HepG2 (cell line): ENCODE measurements around the gene CXCR1. TPM values are rescaled to one million over a fixed set of nuclear protein-coding genes. Genes with fewer than 3 reads are reported as not detected.

Experiments used
- ATAC-seq: fragments of 200-7000 bp; cut with Tn5 transposase; 3 replicates; pipeline ENCODE4 v1.9.1; 2020; ENCODE audit warnings: mild to moderate bottlenecking, moderate library complexity
- BruUV-seq: library from RNA; stranded (reverse); fragments of 400-500 nt; replicated peaks from 2 replicates; lab custom pipeline; 2021; lab: Mats Ljungman, UMichigan
- CTCF ChIA-PET: fragments of 300-600 bp; formaldehyde crosslinking; extraction: SDS; loops from one replicate; lab custom pipeline; 2021; ENCODE audit warnings: low total read pairs, inconsistent platforms, low intra/inter-chr PET ratio; lab: Yijun Ruan, JAX
- POLR2A ChIA-PET: fragments of 350-600 bp; sonication (Branson Sonifier 250); formaldehyde crosslinking; loops from one replicate; lab custom pipeline; 2020; ENCODE audit warnings: antibody characterized with exemption, inconsistent platforms; lab: Yijun Ruan, JAX
- DNase-seq: peaks from one replicate; pipeline ENCODE4 v3.0.0-alpha.2; 2015; ENCODE audit warnings: low spot score
- FAIRE-seq: peaks from 3 replicates; lab custom pipeline; 2011; peaks lifted over from hg19 to GRCh38; lab: Jason Lieb, UNC
- H2AFZ ChIP-seq: one replicate; pipeline ENCODE4 v1.6.1; 2011; ENCODE audit warnings: low read length, inconsistent platforms
- H3K27ac ChIP-seq: fragments of 300-600 bp; 3 replicates; pipeline ENCODE4 v1.8.0; 2011; ENCODE audit warnings: mixed run types, mild to moderate bottlenecking, mixed read lengths, low read length, inconsistent platforms; ENCODE audit not compliant: insufficient read depth; ENCODE audit errors: extremely low read length
- H3K27me3 ChIP-seq, 2 experiments: fragments of 200-600 bp in 1 of 2; 2 replicates in 1 of 2; 3 replicates in 1 of 2; pipeline versions ENCODE4 v1.6.0 to v1.8.0; 2011; ENCODE audit warnings: low read length in 2 of 2, mild to moderate bottlenecking in 2 of 2, moderate library complexity in 2 of 2, inconsistent platforms in 1 of 2; ENCODE audit not compliant: insufficient read depth in 2 of 2, control insufficient read depth in 1 of 2
- H3K36me3 ChIP-seq, 2 experiments: fragments of 200-600 bp in 1 of 2; replicated peaks in 1 of 2; 2 replicates in 1 of 2; 3 replicates in 1 of 2; pipeline versions ENCODE4 v1.5.1 to v1.8.0; 2011; ENCODE audit warnings: low read length in 2 of 2, inconsistent platforms in 1 of 2; ENCODE audit not compliant: insufficient read depth in 2 of 2, control insufficient read depth in 1 of 2
- H3K4me1 ChIP-seq: 2 replicates; pipeline ENCODE4 v1.5.1; 2012; ENCODE audit warnings: low read length, inconsistent platforms; ENCODE audit not compliant: insufficient read depth
- H3K4me2 ChIP-seq: 2 replicates; pipeline ENCODE4 v1.6.0; 2011; ENCODE audit warnings: low read depth, low read length, inconsistent platforms
- H3K4me3 ChIP-seq, 3 experiments: fragments of 200-600 bp in 1 of 3; sonication (generic), shearing (Covaris generic) in 1 of 3; replicated peaks in 1 of 3; 2 replicates each; pipeline ENCODE4 v1.5.1; 2011 to 2016; ENCODE audit warnings: low read length in 3 of 3, inconsistent platforms in 2 of 3, low read depth in 2 of 3, mild to moderate bottlenecking in 2 of 3, control low read depth in 1 of 3, mixed read lengths in 1 of 3; ENCODE audit not compliant: insufficient read depth in 1 of 3
- H3K79me2 ChIP-seq: one replicate; pipeline ENCODE4 v1.6.1; 2011; ENCODE audit warnings: low read length, inconsistent platforms; ENCODE audit not compliant: insufficient read depth
- H3K9ac ChIP-seq: 2 replicates; pipeline ENCODE4 v1.6.0; 2011; ENCODE audit warnings: mild to moderate bottlenecking, low read depth, low read length, inconsistent platforms; ENCODE audit not compliant: insufficient read depth
- H3K9me3 ChIP-seq: 2 replicates; pipeline ENCODE4 v1.5.1; 2012; ENCODE audit warnings: mild to moderate bottlenecking, low read length
- H4K20me1 ChIP-seq: 2 replicates; pipeline ENCODE4 v1.6.0; 2011; ENCODE audit warnings: inconsistent platforms, mild to moderate bottlenecking, low read length, moderate library complexity; ENCODE audit not compliant: insufficient read depth
- CBX5 ChIP-seq: sonication (generic); formaldehyde crosslinking; IDR thresholded peaks from 2 replicates; pipeline ENCODE4 v1.4.0; 2020; ENCODE audit warnings: missing genetic modification reagents, borderline replicate concordance
- CC2D1A ChIP-seq: sonication (generic); formaldehyde crosslinking; IDR thresholded peaks from 2 replicates; pipeline ENCODE4 v1.8.1; 2023; ENCODE audit warnings: mild to moderate bottlenecking, missing genetic modification reagents
- GABPB1 ChIP-seq: IDR thresholded peaks from 2 replicates; pipeline ENCODE4 v1.6.1; 2016; ENCODE audit warnings: mild to moderate bottlenecking, missing genetic modification reagents, moderate library complexity, missing compliant biosample characterization
- HNF4A ChIP-seq: sonication (generic); formaldehyde crosslinking; IDR thresholded peaks from 2 replicates; pipeline ENCODE4 v1.4.0; 2020; ENCODE audit warnings: missing genetic modification reagents
- KDM3A ChIP-seq: IDR thresholded peaks from 2 replicates; pipeline ENCODE4 v1.6.1; 2018; ENCODE audit warnings: low read depth, missing compliant biosample characterization
- MIER3 ChIP-seq: IDR thresholded peaks from 2 replicates; pipeline ENCODE4 v1.6.1; 2016; ENCODE audit warnings: missing compliant biosample characterization, borderline replicate concordance
- MLLT10 ChIP-seq: sonication (generic); formaldehyde crosslinking; IDR thresholded peaks from 2 replicates; pipeline ENCODE4 v1.4.0; 2020; ENCODE audit warnings: missing genetic modification reagents
- REXO4 ChIP-seq: sonication (generic); formaldehyde crosslinking; IDR thresholded peaks from 2 replicates; pipeline ENCODE4 v1.8.0; 2022; ENCODE audit warnings: missing genetic modification reagents, mild to moderate bottlenecking, borderline replicate concordance
- SMAD1 ChIP-seq: sonication (generic); formaldehyde crosslinking; IDR thresholded peaks from 2 replicates; pipeline ENCODE4 v1.4.0; 2020; ENCODE audit warnings: missing genetic modification reagents, low read depth, mild to moderate bottlenecking, borderline replicate concordance
- YEATS2 ChIP-seq: sonication (generic); formaldehyde crosslinking; IDR thresholded peaks from 2 replicates; pipeline ENCODE4 v1.4.0; 2020; ENCODE audit warnings: missing genetic modification reagents, borderline replicate concordance
- ZBTB44 ChIP-seq: sonication (generic); formaldehyde crosslinking; IDR thresholded peaks from 2 replicates; pipeline ENCODE4 v1.4.0; 2020; ENCODE audit warnings: missing genetic modification reagents
- ZFAT ChIP-seq: sonication (generic); formaldehyde crosslinking; conservative IDR thresholded peaks from 2 replicates; pipeline ENCODE4 v1.8.1; 2023; ENCODE audit warnings: missing genetic modification reagents, inconsistent platforms
- ZNF563 ChIP-seq: sonication (generic); formaldehyde crosslinking; IDR thresholded peaks from 2 replicates; pipeline ENCODE4 v1.8.0; 2022; ENCODE audit warnings: mild to moderate bottlenecking, moderate library complexity, missing genetic modification reagents
- WGBS: methylation state at CpG from one replicate; pipeline ENCODE4 v1.1.6; 2017; ENCODE audit warnings: low lambda C conversion rate; 5-methylcytosine and 5-hydroxymethylcytosine counted together
- in situ Hi-C: cut with HindIII; loops from 2 replicates; pipeline ENCODE4 v1.10.0; 2017; ENCODE audit warnings: low pct_unique_long_range_greater_than_20kb; ENCODE audit not compliant: extremely low pct_ligation_motif_present
- intact Hi-C: fragments of 100-400 bp; cut with micrococcal nuclease; formaldehyde crosslinking; loops from one replicate; pipeline ENCODE4 v1.10.0; 2022; ENCODE audit not compliant: unreplicated experiment
- polyA plus RNA-seq, 8 experiments: library from polyadenylated mRNA; depleted of rRNA in 3 of 8; stranded (reverse) in 7 of 8; unstranded in 1 of 8; fragments of >200 nt; fragmentation: Illumina TruSeq in 4 of 8; extraction: Trizol in 4 of 8; gene quantifications; 2 replicates each; pipeline versions ENCODE4 v1.2.1 to v1.2.3, GENCODE V29; 2011 to 2016; ENCODE audit warnings: low read depth in 4 of 8, missing spikeins in 1 of 8, mixed read lengths in 1 of 8; ENCODE audit not compliant: insufficient read depth in 1 of 8
- total RNA-seq, 5 experiments: library from RNA; depleted of rRNA; stranded (reverse); fragments of >200 nt; fragmentation: Illumina TruSeq; extraction: Trizol; gene quantifications; 2 replicates each; pipeline ENCODE4 v1.2.3, GENCODE V29; 2016; ENCODE audit warnings: low read depth in 1 of 5
- TF ChIP-seq, protein P1 (sequence below): sonication (generic); IDR thresholded peaks from 2 replicates; pipeline ENCODE4 v1.6.1; 2016; ENCODE audit warnings: low read depth, borderline replicate concordance

CXCR1 gene
- total and polyA plus RNA-seq, 2 of the 13 experiments (the other 11 are each of a cell fraction or from before 2014, with no cell fraction given), result not detected

GRCh38 chr2:218138047-218138446 is 28.7 kb downstream of the CXCR1 start:
- H3K79me2 ChIP-seq, result no peaks in the 10 kb centered on the region
- H4K20me1 ChIP-seq, result no peaks in the 10 kb centered on the region
- ChIA-PET CTCF (no interaction called here), POLR2A (no interaction called here)
- no peak for DNase-seq
- H3K4me1 ChIP-seq, result no peaks in the 10 kb centered on the region
- no TSS peak for BruUV-seq
- H3K27me3 ChIP-seq, result peaks cover 2 to 52% of the 10 kb centered on the region in 2 experiments; a peak in 4 of 5 replicates
- FAIRE-seq, result no peak
- H3K4me2 ChIP-seq, result no peak overlapping the region
- WGBS, result 5% methylated on average over 4 of the region's 4 CpGs
- no peaks in the 10 kb centered on the region for H3K36me3 ChIP-seq
- intact Hi-C loops, result no loop called here
- ATAC-seq, result no peak
- H3K9me3 ChIP-seq, result no peaks in the 10 kb centered on the region
- no peak overlapping the region for H3K4me3 ChIP-seq
- in situ Hi-C loops, result no loop called here
- no peak overlapping the region for H3K27ac ChIP-seq
- no peak overlapping the region for H2AFZ ChIP-seq
- no peak overlapping the region for H3K9ac ChIP-seq
- no peak for TF ChIP-seq ZFAT
- TF ChIP-seq GABPB1 (CRISPR knock-in tag), result no peak
- no peak for TF ChIP-seq REXO4 (CRISPR knock-in tag)

GRCh38 chr2:218137514-218137913 is 29.2 kb downstream of the CXCR1 start:
- in situ Hi-C loops, result no loop called here
- no peak overlapping the region for H3K4me3 ChIP-seq
- no peak overlapping the region for H3K9ac ChIP-seq
- TF ChIP-seq HNF4A (CRISPR knock-in tag), result no peak
- TF ChIP-seq CC2D1A (CRISPR knock-in tag), result no peak
- no peak for TF ChIP-seq ZBTB44 (CRISPR knock-in tag)
- no peak for TF ChIP-seq CBX5 (CRISPR knock-in tag)
- TF ChIP-seq SMAD1 (CRISPR knock-in tag), result no peak
- no peak for TF ChIP-seq MLLT10 (CRISPR knock-in tag)
- TF ChIP-seq YEATS2 (CRISPR knock-in tag), result no peak
- TF ChIP-seq, protein P1, sequence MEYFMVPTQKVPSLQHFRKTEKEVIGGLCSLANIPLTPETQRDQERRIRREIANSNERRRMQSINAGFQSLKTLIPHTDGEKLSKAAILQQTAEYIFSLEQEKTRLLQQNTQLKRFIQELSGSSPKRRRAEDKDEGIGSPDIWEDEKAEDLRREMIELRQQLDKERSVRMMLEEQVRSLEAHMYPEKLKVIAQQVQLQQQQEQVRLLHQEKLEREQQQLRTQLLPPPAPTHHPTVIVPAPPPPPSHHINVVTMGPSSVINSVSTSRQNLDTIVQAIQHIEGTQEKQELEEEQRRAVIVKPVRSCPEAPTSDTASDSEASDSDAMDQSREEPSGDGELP, result no peak
- TF ChIP-seq KDM3A (CRISPR knock-in tag), result no peak
- TF ChIP-seq MIER3, result no peak
- TF ChIP-seq ZNF563, result no peak
- intact Hi-C loops, result no loop called here
- no peaks in the 10 kb centered on the region for H3K36me3 ChIP-seq
- DNase-seq (no peak), ATAC-seq (no peak), FAIRE-seq (no peak)
- no peaks in the 10 kb centered on the region for H3K79me2 ChIP-seq
- WGBS, result 7% methylated on average over 3 of the region's 3 CpGs
- no peak overlapping the region for H3K27ac ChIP-seq
- CTCF ChIA-PET, result no interaction called here
- POLR2A ChIA-PET, result no interaction called here
- no peak overlapping the region for H3K4me2 ChIP-seq
- no peaks in the 10 kb centered on the region for H3K9me3 ChIP-seq
- no peaks in the 10 kb centered on the region for H3K4me1 ChIP-seq
- H3K27me3 ChIP-seq, result peaks cover 2 to 57% of the 10 kb centered on the region in 2 experiments; a peak in 4 of 5 replicates
- H4K20me1 ChIP-seq, result no peaks in the 10 kb centered on the region
- BruUV-seq, result no TSS peak
- no peak overlapping the region for H2AFZ ChIP-seq
